ENCODE data around the gene ANXA6. TPM values are rescaled to one million over a fixed set of nuclear protein-coding genes. Genes with fewer than 3 reads are reported as not detected.

ANXA6 gene
- total and polyA plus RNA-seq, 5 donors from 2014 or later, result 171 to 364 (median 290) TPM

DNA sequence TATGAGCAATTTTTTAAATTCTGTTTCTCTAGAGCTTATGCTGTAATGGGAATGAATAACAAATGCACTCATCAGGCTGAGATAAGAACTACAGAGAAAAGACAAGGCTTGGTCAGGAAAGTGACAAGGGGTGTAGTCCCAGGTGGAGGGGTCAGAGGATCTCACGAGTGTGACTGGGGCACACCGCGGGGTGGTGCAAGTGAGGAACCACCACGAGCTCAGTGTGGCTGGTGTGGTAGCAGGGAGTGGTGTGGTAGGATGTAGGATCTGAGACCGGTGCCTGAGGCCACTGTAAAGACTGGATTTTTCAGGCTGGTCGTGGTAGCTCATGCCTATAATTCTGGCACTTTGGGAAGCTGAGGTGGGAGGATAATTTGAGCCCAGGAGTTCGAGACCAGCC lies 9.0 kb downstream of the ANXA6 start:
- no peaks in the 10 kb centered on the region for H3K27me3 Mint-ChIP-seq
- H3K9me3 ChIP-seq (ENCODE audit: control insufficient read depth in 2 of 2, low read length in 2 of 2), result no peaks in the 10 kb centered on the region
- H3K4me1 ChIP-seq (ENCODE audit: control insufficient read depth, insufficient read depth, low read length, poor library complexity, severe bottlenecking), result peaks cover 100% of the 10 kb centered on the region
- H3K27me3 ChIP-seq (ENCODE audit: control insufficient read depth, insufficient read depth, low read length), result no peaks in the 10 kb centered on the region
- peak overlapping the region; percentile 64 to 76 (median 69) for H3K4me3 Mint-ChIP-seq
- peaks cover 41% of the 10 kb centered on the region for H3K36me3 ChIP-seq (ENCODE audit: control insufficient read depth, insufficient read depth, low read length)
- peak overlapping the region; percentile 78 to 91 (median 83) for H3K27ac Mint-ChIP-seq
- peaks cover 45% of the 10 kb centered on the region for H3K36me3 Mint-ChIP-seq
- peaks cover 31 to 100% (median 84%) of the 10 kb centered on the region in 4 donors for H3K4me1 Mint-ChIP-seq
- peak overlapping the region; percentile 87 for H3K27ac ChIP-seq (ENCODE audit: insufficient read depth, low read length, poor library complexity, severe bottlenecking)
- peak overlapping the region; percentile 45 for H3K4me3 ChIP-seq (ENCODE audit: low read depth, low read length)
- DNase-seq (no peak), ATAC-seq (ENCODE audit: low read depth in 2 of 2) (no peak)
- H3K9me3 Mint-ChIP-seq, result no peaks in the 10 kb centered on the region

DNA sequence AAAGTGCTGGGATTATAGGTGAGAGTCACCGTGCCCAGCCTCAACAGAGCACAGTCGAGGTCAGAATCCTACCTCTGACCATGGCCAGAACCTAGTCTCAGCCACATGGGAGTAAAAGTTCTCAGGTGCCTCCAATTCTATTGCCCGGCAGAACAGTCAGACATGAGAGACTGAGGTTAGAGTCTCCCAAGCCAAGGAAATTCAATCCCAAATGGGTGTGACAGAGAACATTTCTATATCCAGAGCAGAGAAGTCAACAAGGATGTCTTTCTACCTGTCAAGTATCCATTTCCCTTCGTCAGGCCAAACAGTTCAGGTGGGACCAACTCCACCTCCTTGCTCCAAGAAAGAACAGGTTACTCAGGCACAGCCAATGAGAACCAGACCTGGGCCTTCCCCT lies 10.5 kb downstream of the ANXA6 start:
- no peak for DNase-seq
- H3K4me3 ChIP-seq (ENCODE audit: low read depth, low read length), result no peak overlapping the region
- ATAC-seq (ENCODE audit: low read depth in 2 of 2), result no peak
- Mint-ChIP-seq H3K4me3 (peak overlapping the region in 2 of 4 donors; percentile 69 to 76), H3K36me3 (peaks cover 41% of the 10 kb centered on the region), H3K27me3 (no peaks in the 10 kb centered on the region), H3K27ac (peak overlapping the region; percentile 87 to 91 (median 90)), H3K4me1 (peaks cover 28 to 100% (median 84%) of the 10 kb centered on the region in 4 donors), H3K9me3 (no peaks in the 10 kb centered on the region)
- H3K4me1 ChIP-seq (ENCODE audit: control insufficient read depth, insufficient read depth, low read length, poor library complexity, severe bottlenecking), result peaks cover 100% of the 10 kb centered on the region
- H3K27ac ChIP-seq (ENCODE audit: insufficient read depth, low read length, poor library complexity, severe bottlenecking), result no peak overlapping the region
- H3K36me3 ChIP-seq (ENCODE audit: control insufficient read depth, insufficient read depth, low read length), result peaks cover 53% of the 10 kb centered on the region
- H3K27me3 ChIP-seq (ENCODE audit: control insufficient read depth, insufficient read depth, low read length), result no peaks in the 10 kb centered on the region
- H3K9me3 ChIP-seq (ENCODE audit: control insufficient read depth in 2 of 2, low read length in 2 of 2), result no peaks in the 10 kb centered on the region

DNA sequence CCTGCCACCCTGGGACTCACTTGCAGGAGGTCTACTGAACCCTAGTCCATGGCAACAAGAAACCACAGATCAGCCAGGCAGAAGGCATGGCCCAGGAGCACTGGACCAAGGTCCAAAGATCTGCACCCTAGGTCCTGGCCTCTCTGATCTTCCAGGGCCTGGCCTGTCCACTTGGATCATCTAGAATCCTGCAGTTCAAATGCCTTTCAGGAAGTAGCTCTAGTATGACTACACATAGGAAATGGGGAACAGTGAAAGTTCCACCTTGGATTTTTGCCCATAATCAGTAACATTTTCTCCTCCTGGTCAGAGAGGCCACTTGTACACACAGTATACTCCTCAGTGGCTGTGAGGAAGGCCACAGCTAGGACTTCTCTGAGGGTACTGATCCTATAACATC lies 11.5 kb downstream of the ANXA6 start:
- Histone ChIP-seq H3K27me3 (ENCODE audit: control insufficient read depth, insufficient read depth, low read length) (no peaks in the 10 kb centered on the region), H3K27ac (ENCODE audit: insufficient read depth, low read length, poor library complexity, severe bottlenecking) (peak overlapping the region; percentile 34), H3K4me1 (ENCODE audit: control insufficient read depth, insufficient read depth, low read length, poor library complexity, severe bottlenecking) (peaks cover 100% of the 10 kb centered on the region), H3K4me3 (ENCODE audit: low read depth, low read length) (no peak overlapping the region), H3K36me3 (ENCODE audit: control insufficient read depth, insufficient read depth, low read length) (peaks cover 53% of the 10 kb centered on the region), H3K9me3 (ENCODE audit: control insufficient read depth in 2 of 2, low read length in 2 of 2) (no peaks in the 10 kb centered on the region)
- peaks cover 41% of the 10 kb centered on the region for H3K36me3 Mint-ChIP-seq
- H3K4me1 Mint-ChIP-seq, result peaks cover 18 to 100% (median 84%) of the 10 kb centered on the region in 4 donors
- peak overlapping the region; percentile 57 to 91 (median 87) for H3K27ac Mint-ChIP-seq
- ATAC-seq (ENCODE audit: low read depth in 2 of 2) (no peak), DNase-seq (no peak)
- H3K9me3 Mint-ChIP-seq, result no peaks in the 10 kb centered on the region
- peak overlapping the region; percentile 24 to 63 (median 40) for H3K4me3 Mint-ChIP-seq
- H3K27me3 Mint-ChIP-seq, result no peaks in the 10 kb centered on the region

DNA sequence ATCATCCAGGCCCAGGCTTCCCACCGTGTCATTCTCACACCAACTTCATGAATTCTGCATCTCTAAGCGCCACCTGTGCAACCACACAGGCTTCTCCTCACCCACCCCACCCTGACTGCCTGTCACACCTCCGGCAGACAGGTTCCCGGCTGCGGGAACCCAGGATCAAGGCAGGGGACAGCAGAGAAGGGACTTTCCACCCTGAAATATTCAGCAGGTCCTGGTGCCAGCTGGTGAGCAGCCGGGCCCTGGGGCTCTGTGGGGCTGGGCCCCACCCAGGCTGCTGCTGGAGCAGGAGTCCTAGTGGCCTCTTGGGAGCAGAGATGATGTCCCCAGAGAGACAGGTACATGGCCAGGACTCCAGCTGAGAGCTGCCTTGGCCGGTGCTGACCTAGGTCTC lies 12.7 kb downstream of the ANXA6 start:
- DNase-seq (no peak), ATAC-seq (ENCODE audit: low read depth in 2 of 2) (no peak)
- Mint-ChIP-seq H3K9me3 (no peaks in the 10 kb centered on the region), H3K36me3 (peaks cover 44% of the 10 kb centered on the region), H3K4me1 (peaks cover 12 to 100% (median 80%) of the 10 kb centered on the region in 4 donors), H3K27ac (peak overlapping the region; percentile 48 to 94 (median 93)), H3K27me3 (no peaks in the 10 kb centered on the region), H3K4me3 (peak overlapping the region in 2 of 4 donors; percentile 28 to 76)
- H3K27me3 ChIP-seq (ENCODE audit: control insufficient read depth, insufficient read depth, low read length), result no peaks in the 10 kb centered on the region
- H3K36me3 ChIP-seq (ENCODE audit: control insufficient read depth, insufficient read depth, low read length), result peaks cover 57% of the 10 kb centered on the region
- H3K4me1 ChIP-seq (ENCODE audit: control insufficient read depth, insufficient read depth, low read length, poor library complexity, severe bottlenecking), result peaks cover 100% of the 10 kb centered on the region
- no peak overlapping the region for H3K4me3 ChIP-seq (ENCODE audit: low read depth, low read length)
- H3K9me3 ChIP-seq (ENCODE audit: control insufficient read depth in 2 of 2, low read length in 2 of 2), result no peaks in the 10 kb centered on the region
- peak overlapping the region; percentile 34 for H3K27ac ChIP-seq (ENCODE audit: insufficient read depth, low read length, poor library complexity, severe bottlenecking)

DNA sequence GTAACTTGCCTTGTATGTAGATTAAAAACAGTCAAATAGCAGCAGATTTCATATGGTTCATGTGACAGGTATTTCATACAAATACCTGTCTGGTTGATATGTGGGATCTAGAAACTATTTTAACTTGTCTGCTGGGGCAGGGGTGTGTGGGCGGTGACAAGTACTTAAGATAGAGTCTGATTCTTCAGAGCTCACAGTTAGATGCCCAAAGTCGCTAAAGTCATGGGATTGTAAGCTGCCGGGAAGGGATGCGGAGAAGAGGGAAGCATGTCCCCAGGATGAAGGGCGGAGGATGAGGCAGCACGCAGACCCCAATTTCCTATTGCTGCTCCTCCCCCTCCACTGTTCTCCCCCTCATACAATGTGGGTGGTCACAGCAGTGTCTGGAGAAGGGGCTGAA lies 13.3 kb downstream of the ANXA6 start:
- Mint-ChIP-seq H3K4me1 (peaks cover 12 to 99% (median 82%) of the 10 kb centered on the region in 4 donors), H3K27me3 (no peaks in the 10 kb centered on the region), H3K9me3 (no peaks in the 10 kb centered on the region), H3K36me3 (peaks cover 44% of the 10 kb centered on the region), H3K4me3 (peak overlapping the region in 3 of 4 donors; percentile 24 to 76 (median 29)), H3K27ac (peak overlapping the region; percentile 5 to 94 (median 93))
- Histone ChIP-seq H3K27ac (ENCODE audit: insufficient read depth, low read length, poor library complexity, severe bottlenecking) (peak overlapping the region; percentile 43), H3K4me3 (ENCODE audit: low read depth, low read length) (peak overlapping the region; percentile 21), H3K9me3 (ENCODE audit: control insufficient read depth in 2 of 2, low read length in 2 of 2) (no peaks in the 10 kb centered on the region), H3K36me3 (ENCODE audit: control insufficient read depth, insufficient read depth, low read length) (peaks cover 63% of the 10 kb centered on the region), H3K27me3 (ENCODE audit: control insufficient read depth, insufficient read depth, low read length) (no peaks in the 10 kb centered on the region), H3K4me1 (ENCODE audit: control insufficient read depth, insufficient read depth, low read length, poor library complexity, severe bottlenecking) (peaks cover 100% of the 10 kb centered on the region)
- DNase-seq (no peak), ATAC-seq (ENCODE audit: low read depth in 2 of 2) (no peak)

DNA sequence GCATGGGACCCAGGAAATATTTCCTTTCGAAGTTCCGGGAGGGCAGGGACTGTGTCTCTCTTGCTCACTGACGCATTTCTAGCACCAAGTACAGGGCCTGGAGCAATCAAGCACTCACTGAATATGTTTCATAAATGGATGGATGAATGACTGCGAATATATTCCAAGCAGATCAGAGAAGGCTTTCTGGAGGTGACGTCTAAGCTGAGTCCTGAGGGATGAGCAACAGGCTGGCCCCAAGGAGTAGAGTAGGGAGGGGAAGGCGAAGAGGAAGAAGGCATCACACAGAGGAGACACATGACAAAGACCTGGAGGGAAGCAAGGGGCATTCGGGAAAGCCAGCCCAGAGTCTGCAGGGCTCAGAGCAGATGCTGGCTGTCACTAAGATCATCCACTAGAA lies 13.9 kb downstream of the ANXA6 start:
- no peaks in the 10 kb centered on the region for H3K9me3 ChIP-seq (ENCODE audit: control insufficient read depth in 2 of 2, low read length in 2 of 2)
- Mint-ChIP-seq H3K4me1 (peaks cover 11 to 99% (median 81%) of the 10 kb centered on the region in 4 donors), H3K27ac (peak overlapping the region; percentile 93 to 94 (median 94)), H3K4me3 (peak overlapping the region in 3 of 4 donors; percentile 27 to 76 (median 62)), H3K27me3 (no peaks in the 10 kb centered on the region), H3K9me3 (no peaks in the 10 kb centered on the region), H3K36me3 (peaks cover 45% of the 10 kb centered on the region)
- H3K4me1 ChIP-seq (ENCODE audit: control insufficient read depth, insufficient read depth, low read length, poor library complexity, severe bottlenecking), result peaks cover 99% of the 10 kb centered on the region
- DNase-seq (no peak), ATAC-seq (ENCODE audit: low read depth in 2 of 2) (no peak)
- no peaks in the 10 kb centered on the region for H3K27me3 ChIP-seq (ENCODE audit: control insufficient read depth, insufficient read depth, low read length)
- H3K36me3 ChIP-seq (ENCODE audit: control insufficient read depth, insufficient read depth, low read length), result peaks cover 69% of the 10 kb centered on the region
- peak overlapping the region; percentile 43 for H3K27ac ChIP-seq (ENCODE audit: insufficient read depth, low read length, poor library complexity, severe bottlenecking)
- peak overlapping the region; percentile 21 for H3K4me3 ChIP-seq (ENCODE audit: low read depth, low read length)

DNA sequence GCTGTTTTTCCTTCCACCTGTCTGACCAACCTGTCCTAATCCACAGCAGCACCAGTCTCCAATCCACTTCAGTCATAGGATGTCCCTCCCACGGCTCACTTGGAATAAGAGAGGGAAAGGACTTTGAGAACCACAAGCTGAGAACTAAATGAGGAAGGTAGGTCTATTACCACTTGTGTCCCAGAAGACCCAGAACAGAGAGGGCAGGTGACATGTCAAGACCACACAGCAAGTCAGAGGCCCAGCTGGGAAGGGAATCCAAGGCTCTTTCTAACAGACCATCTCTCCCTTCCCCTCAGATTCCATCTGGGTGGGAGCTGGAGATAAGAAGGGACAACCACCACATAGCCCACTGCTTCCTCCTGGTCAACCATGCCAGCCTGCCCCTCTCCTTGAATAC lies 14.6 kb downstream of the ANXA6 start:
- H3K27me3 ChIP-seq (ENCODE audit: control insufficient read depth, insufficient read depth, low read length), result no peaks in the 10 kb centered on the region
- H3K36me3 Mint-ChIP-seq, result peaks cover 48% of the 10 kb centered on the region
- no peaks in the 10 kb centered on the region for H3K9me3 ChIP-seq (ENCODE audit: control insufficient read depth in 2 of 2, low read length in 2 of 2)
- no peaks in the 10 kb centered on the region for H3K27me3 Mint-ChIP-seq
- H3K27ac ChIP-seq (ENCODE audit: insufficient read depth, low read length, poor library complexity, severe bottlenecking), result peak overlapping the region; percentile 43
- H3K4me1 Mint-ChIP-seq, result peaks cover 7 to 99% (median 79%) of the 10 kb centered on the region in 4 donors
- ATAC-seq (ENCODE audit: low read depth in 2 of 2), result no peak
- no peak for DNase-seq
- H3K4me3 Mint-ChIP-seq, result peak overlapping the region in 3 of 4 donors; percentile 41 to 82 (median 76)
- peaks cover 76% of the 10 kb centered on the region for H3K36me3 ChIP-seq (ENCODE audit: control insufficient read depth, insufficient read depth, low read length)
- H3K4me1 ChIP-seq (ENCODE audit: control insufficient read depth, insufficient read depth, low read length, poor library complexity, severe bottlenecking), result peaks cover 98% of the 10 kb centered on the region
- H3K9me3 Mint-ChIP-seq, result no peaks in the 10 kb centered on the region
- peak overlapping the region in 2 of 3 donors; percentile 93 to 94 for H3K27ac Mint-ChIP-seq
- H3K4me3 ChIP-seq (ENCODE audit: low read depth, low read length), result peak overlapping the region; percentile 21

DNA sequence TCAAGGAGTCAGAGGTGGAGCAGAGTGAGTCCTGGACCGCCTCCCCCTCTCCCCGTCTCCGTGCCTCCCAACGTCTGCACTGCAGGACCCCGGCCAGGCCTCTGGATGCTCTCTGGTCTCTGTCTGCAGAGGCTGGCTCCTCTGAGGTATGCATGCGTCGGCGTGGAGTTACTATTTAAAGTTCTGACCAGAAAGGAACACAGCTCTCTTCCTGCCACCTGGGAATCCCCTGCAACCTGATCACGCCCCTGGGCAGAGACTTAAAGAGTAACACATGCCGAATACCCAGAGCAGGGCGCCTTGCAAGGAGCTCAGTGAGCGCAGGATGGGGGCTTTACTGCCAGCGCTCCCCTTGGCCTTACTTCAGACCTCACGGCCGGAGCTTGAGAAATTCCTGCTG lies 16.0 kb downstream of the ANXA6 start:
- Histone ChIP-seq H3K4me3 (ENCODE audit: low read depth, low read length) (peak overlapping the region; percentile 70), H3K27ac (ENCODE audit: insufficient read depth, low read length, poor library complexity, severe bottlenecking) (peak overlapping the region; percentile 65)

More for the DNA sequence above, 16.0 kb downstream of the ANXA6 start:
- peak overlapping the region; percentile 90 to 94 (median 92) for H3K27ac Mint-ChIP-seq
- Histone ChIP-seq H3K9me3 (ENCODE audit: control insufficient read depth in 2 of 2, low read length in 2 of 2) (no peaks in the 10 kb centered on the region), H3K27me3 (ENCODE audit: control insufficient read depth, insufficient read depth, low read length) (no peaks in the 10 kb centered on the region), H3K4me1 (ENCODE audit: control insufficient read depth, insufficient read depth, low read length, poor library complexity, severe bottlenecking) (peaks cover 92% of the 10 kb centered on the region), H3K36me3 (ENCODE audit: control insufficient read depth, insufficient read depth, low read length) (peaks cover 78% of the 10 kb centered on the region)
- H3K9me3 Mint-ChIP-seq, result no peaks in the 10 kb centered on the region
- peak overlapping the region; percentile 76 to 92 (median 83) for H3K4me3 Mint-ChIP-seq
- H3K36me3 Mint-ChIP-seq, result peaks cover 51% of the 10 kb centered on the region
- H3K4me1 Mint-ChIP-seq, result peaks cover 10 to 89% (median 76%) of the 10 kb centered on the region in 4 donors
- no peaks in the 10 kb centered on the region for H3K27me3 Mint-ChIP-seq
- ATAC-seq (ENCODE audit: low read depth in 2 of 2), result peak; percentile 74 to 84
- DNase-seq, result peak in 2 of 3 donors; percentile 32 to 74
